Uterus (tissue), 4 donors: Measurements from ENCODE around the gene AGRP. TPM values are rescaled to one million over a fixed set of nuclear protein-coding genes. Genes with fewer than 3 reads are reported as not detected.
"Not testable (repeated sequence)": the region's sequence is repeated elsewhere in the genome, so short reads cannot be mapped to it uniquely, and the experiment has no call there.

Source experiments
- DNase-seq, 2 donors: peaks; one replicate each; pipeline ENCODE4 v3.0.0-alpha.2; 2019 to 2020
- H3K27ac ChIP-seq, 2 donors: fragments of 200-600 bp; sonication (generic); 1 replicate in 1 of 2; 2 replicates in 1 of 2; pipeline ENCODE4 v1.5.1; 2016 to 2018
- H3K27me3 ChIP-seq, 2 donors: fragments of 200-600 bp; sonication (generic); one replicate each; pipeline ENCODE4 v1.5.1; 2018 to 2019; ENCODE audit warnings: control low read depth in 1 of 2
- H3K36me3 ChIP-seq, 2 donors: fragments of 200-600 bp; sonication (generic); one replicate each; pipeline ENCODE4 v1.5.1; 2019; ENCODE audit warnings: control low read depth in 1 of 2
- H3K4me1 ChIP-seq, 2 donors: fragments of 200-600 bp; sonication (generic); one replicate each; pipeline ENCODE4 v1.5.1; 2018 to 2019; ENCODE audit warnings: control low read depth in 1 of 2
- H3K4me3 ChIP-seq, 2 donors: fragments of 200-600 bp; sonication (generic); 1 replicate in 1 of 2; 2 replicates in 1 of 2; pipeline ENCODE4 v1.5.1; 2018 to 2019; ENCODE audit warnings: mild to moderate bottlenecking in 1 of 2
- H3K9me3 ChIP-seq, 2 donors: fragments of 200-600 bp; sonication (generic); one replicate each; pipeline ENCODE4 v1.5.1; 2019; ENCODE audit warnings: control low read depth in 1 of 2
- POLR2A ChIP-seq, 2 donors: fragments of 450-650 bp; IDR thresholded peaks; one replicate each; pipeline ENCODE4 v1.6.1; 2016; ENCODE audit warnings: antibody characterized with exemption in 2 of 2, mild to moderate bottlenecking in 1 of 2, moderate library complexity in 1 of 2
- intact Hi-C: fragments of 100-400 bp; cut with DNase I; formaldehyde crosslinking; loops from one replicate; pipeline ENCODE4 v1.15.1; 2023; ENCODE audit warnings: low total_unique reads
- total RNA-seq, 4 donors: library from RNA; depleted of rRNA in 3 of 4; stranded (reverse); fragments of >200 nt in 3 of 4; gene quantifications; one replicate each; pipeline versions ENCODE4 v1.1.0 to v1.2.4, GENCODE V29; 2014 to 2023
- TF ChIP-seq, protein P1 (sequence below), 4 experiments: fragments of 200-600 bp in 2 of 4; fragments of 450-650 bp in 2 of 4; sonication (generic) in 2 of 4; IDR thresholded peaks; one replicate each; pipeline ENCODE4 v1.5.1; 2016 to 2019; ENCODE audit warnings: antibody characterized with exemption in 4 of 4, mild to moderate bottlenecking in 2 of 4, moderate library complexity in 1 of 4
- donor health status: DM: yes; HTN: yes; CAD: no.

The AGRP gene
- total RNA-seq, 4 donors from 2014 or later, result not detected

DNA sequence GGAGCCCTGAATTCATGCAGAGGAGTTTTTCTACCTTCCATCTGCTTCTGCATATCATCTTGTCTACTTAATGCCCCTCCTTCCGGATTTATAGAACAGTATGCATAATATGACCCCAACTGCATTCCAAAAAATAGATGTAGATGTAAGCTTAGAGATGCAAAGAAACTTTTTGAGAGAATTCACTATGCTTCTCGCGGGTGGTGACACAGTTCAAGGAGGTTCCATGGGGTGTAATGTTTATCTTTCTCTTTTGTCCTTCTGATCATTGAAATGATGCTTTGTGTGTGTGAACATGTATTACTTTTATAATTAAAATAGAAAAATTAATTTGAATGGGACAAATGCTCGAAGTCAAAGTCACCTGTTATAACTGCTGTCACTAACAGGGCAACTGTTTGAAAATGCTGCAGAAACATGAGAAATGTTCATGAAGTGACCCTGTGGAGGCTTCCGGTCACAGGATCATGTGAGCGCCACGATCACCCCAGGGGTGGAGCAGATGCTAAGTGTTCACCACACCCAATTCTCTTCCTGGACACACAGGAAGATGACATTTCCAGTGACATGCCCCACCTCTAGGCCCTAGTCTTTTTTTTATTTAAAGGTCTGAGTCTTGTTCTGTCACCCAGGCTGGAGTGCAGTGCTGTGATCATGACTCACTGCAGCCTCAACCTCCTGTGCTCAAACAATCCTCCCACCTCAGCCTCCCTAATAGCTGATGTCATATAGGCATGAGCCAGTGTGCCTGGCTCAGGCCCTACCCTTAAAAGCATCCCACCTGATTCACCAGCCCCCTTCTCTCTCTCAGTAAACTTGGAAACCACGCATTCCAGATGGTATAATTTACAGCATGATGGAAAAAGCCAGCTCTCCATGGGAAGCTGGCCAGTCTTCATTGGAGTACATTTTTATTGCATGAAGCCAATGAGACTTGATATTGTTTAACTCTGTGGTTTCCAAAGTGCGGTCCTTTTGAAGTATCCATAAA, 21.0 kb upstream of the AGRP start:
- no peak for DNase-seq
- Histone ChIP-seq H3K9me3 (no peaks in the 10 kb centered on the region), H3K4me1 (no peaks in the 10 kb centered on the region), H3K4me3 (no peak overlapping the region), H3K27me3 (no peaks in the 10 kb centered on the region), H3K27ac (peak overlapping the region in 1 of 2 donors; percentile 49), H3K36me3 (no peaks in the 10 kb centered on the region)
- TF ChIP-seq POLR2A (IDR thresholded peaks at IDR 0.05), result no peak
- TF ChIP-seq, protein P1, sequence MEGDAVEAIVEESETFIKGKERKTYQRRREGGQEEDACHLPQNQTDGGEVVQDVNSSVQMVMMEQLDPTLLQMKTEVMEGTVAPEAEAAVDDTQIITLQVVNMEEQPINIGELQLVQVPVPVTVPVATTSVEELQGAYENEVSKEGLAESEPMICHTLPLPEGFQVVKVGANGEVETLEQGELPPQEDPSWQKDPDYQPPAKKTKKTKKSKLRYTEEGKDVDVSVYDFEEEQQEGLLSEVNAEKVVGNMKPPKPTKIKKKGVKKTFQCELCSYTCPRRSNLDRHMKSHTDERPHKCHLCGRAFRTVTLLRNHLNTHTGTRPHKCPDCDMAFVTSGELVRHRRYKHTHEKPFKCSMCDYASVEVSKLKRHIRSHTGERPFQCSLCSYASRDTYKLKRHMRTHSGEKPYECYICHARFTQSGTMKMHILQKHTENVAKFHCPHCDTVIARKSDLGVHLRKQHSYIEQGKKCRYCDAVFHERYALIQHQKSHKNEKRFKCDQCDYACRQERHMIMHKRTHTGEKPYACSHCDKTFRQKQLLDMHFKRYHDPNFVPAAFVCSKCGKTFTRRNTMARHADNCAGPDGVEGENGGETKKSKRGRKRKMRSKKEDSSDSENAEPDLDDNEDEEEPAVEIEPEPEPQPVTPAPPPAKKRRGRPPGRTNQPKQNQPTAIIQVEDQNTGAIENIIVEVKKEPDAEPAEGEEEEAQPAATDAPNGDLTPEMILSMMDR (IDR thresholded peaks at IDR 0.05), result no peak
- intact Hi-C loops, result no loop called here

DNA sequence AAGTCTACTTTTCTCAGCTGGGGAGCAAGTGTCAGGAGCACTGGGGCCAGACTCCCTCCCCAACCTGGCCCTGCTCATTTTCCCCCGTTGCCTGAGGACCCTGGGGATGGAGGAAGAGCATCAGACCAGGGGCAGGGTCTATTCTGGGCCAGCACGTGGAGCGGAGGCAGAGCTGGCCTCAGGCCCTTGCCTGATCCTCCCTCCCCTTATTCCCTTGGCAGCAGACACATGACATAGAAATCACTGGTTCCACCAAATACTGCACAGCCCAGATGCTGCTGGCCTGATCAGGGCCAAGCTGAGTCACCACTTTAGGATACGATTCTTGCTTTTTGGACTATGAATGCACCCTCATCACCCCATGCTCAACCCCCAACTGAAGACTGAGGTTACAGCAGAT, 15.8 kb upstream of the AGRP start:
- intact Hi-C loops, result no loop called here
- no peak for TF ChIP-seq POLR2A (IDR thresholded peaks at IDR 0.05)
- TF ChIP-seq, protein P1 (IDR thresholded peaks at IDR 0.05), result no peak
- peak in 1 of 2 donors; percentile 70 for DNase-seq

DNA sequence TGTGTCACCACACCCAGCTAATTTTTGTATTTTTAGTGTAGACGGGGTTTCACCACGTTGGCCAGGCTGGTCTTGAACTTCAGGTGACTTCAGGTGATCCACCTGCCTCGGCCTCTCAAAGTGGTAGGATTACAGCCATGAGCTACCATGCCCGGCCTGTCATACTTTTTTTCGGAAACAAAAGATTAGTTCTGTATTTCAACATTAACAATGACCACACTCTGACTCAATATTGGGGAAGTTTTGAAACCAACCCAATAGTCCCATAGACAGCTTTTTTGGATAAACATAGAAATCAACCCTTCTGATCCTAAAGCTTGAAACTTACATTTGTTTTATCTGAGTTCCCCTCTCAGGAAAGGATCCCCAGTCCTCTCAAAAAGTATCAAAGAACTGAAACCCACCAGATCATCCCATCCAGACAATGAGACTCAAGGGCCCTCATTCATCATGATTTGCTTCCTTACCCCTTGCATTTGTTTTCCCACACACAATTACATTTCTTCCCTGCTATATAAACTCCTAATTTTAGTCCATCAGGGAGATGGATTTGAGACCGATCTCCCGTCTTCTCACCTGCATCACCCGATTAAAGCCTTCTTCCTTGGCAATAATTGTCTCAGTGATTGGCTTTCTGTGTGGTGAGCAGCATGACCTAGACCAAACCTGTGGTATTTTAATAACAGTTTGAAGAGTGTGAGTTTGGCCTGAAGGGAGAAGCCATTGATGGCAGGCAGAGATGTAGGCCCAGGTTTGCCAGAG, 7.2 kb upstream of the AGRP start:
- Histone ChIP-seq H3K27me3 (no peaks in the 10 kb centered on the region), H3K4me3 (no peak overlapping the region), H3K36me3 (no peaks in the 10 kb centered on the region), H3K27ac (peak overlapping the region in 1 of 2 donors; percentile 56), H3K9me3 (no peaks in the 10 kb centered on the region), H3K4me1 (no peaks in the 10 kb centered on the region)
- intact Hi-C loops, result no loop called here
- DNase-seq, result no peak
- TF ChIP-seq, protein P1 (IDR thresholded peaks at IDR 0.05), result no peak
- no peak for TF ChIP-seq POLR2A (IDR thresholded peaks at IDR 0.05)

More for the DNA sequence above, 15.8 kb upstream of the AGRP start:
- H3K27me3 ChIP-seq, result no peaks in the 10 kb centered on the region
- no peaks in the 10 kb centered on the region for H3K36me3 ChIP-seq
- H3K4me3 ChIP-seq, result no peak overlapping the region
- H3K27ac ChIP-seq, result peak overlapping the region; percentile 54 to 60
- no peaks in the 10 kb centered on the region for H3K4me1 ChIP-seq
- H3K9me3 ChIP-seq, result no peaks in the 10 kb centered on the region

DNA sequence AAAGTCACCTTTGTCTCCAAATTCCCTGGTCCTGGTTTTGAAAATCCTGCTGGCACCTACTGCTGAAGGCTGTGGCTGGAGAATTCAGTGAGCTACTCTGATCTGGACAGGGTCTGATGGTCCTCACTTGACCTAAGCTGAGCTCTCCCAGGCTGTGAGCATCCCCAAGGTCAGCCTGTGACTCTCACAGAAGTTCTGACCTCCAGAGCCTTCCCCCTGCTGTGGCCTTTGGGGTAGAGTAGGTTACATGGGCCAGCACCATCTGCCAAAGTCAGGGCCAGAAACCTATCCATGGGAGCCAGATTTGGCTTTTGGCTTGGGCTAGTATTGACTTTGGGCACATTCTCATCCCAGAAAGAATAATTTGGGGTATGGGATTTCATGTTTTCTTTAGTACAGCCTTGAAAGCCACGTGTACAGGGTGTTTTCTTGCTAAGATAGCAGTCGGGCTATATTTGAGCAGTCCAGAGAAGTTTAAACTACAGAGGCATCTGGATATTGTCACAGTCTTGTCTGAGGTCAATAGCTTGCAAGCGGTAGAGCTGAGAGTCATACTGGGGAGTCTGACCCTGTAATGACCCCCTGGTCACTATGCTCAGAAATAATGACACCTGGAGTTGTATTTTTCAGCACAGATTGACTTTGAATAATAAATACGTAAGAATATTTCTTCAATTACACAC, 6.2 kb upstream of the AGRP start:
- intact Hi-C loops, result no loop called here
- Histone ChIP-seq H3K9me3 (no peaks in the 10 kb centered on the region), H3K27me3 (no peaks in the 10 kb centered on the region), H3K36me3 (no peaks in the 10 kb centered on the region), H3K4me1 (no peaks in the 10 kb centered on the region), H3K27ac (peak overlapping the region; percentile 40 to 56), H3K4me3 (no peak overlapping the region)
- TF ChIP-seq POLR2A (IDR thresholded peaks at IDR 0.05), result no peak
- TF ChIP-seq, protein P1 (IDR thresholded peaks at IDR 0.05), result no peak
- DNase-seq, result no peak

DNA sequence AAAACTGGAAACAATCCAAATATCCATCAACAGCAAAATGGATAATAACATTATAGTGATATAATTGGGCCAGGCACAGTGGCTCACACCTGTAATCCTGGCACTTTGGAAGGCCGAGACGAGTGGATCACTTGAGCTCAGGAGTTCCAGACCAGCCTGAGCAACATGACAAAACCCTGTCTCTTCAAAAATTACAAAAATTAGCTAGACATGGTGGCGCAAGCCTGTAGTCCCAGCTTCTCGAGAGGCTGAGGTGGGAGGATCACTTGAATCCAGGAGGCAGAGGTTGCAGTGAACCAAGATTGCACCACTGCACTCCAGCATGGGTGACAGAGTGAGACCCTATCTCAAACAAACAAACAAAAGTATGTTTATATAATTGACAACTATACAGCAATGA, 4.2 kb upstream of the AGRP start:
- H3K36me3 ChIP-seq, H3K27me3 ChIP-seq, H3K4me1 ChIP-seq, H3K9me3 ChIP-seq, H3K27ac ChIP-seq, H3K4me3 ChIP-seq, DNase-seq: not testable (repeated sequence)
- intact Hi-C loops, result loop anchor here (2.0 kb wide), 1 partner anchor 31 kb away; no protein-coding TSS in a partner anchor
